HFF-Myc (cell line): ENCODE data around the gene PRKG2.

Source experiments
- DNase-seq: peaks from one replicate; pipeline ENCODE4 v3.0.0-alpha.2; 2011; ENCODE audit warnings: low read depth; ENCODE audit errors: extremely low read depth
- H3K4me3 ChIP-seq: replicated peaks from 2 replicates; pipeline ENCODE4 v1.5.1; 2011; ENCODE audit warnings: low read depth, mild to moderate bottlenecking, control low read depth, low read length
- TF ChIP-seq, protein P1 (sequence below): IDR thresholded peaks from 2 replicates; pipeline ENCODE4 v1.5.1; 2012; ENCODE audit warnings: mild to moderate bottlenecking, low read depth, low read length, control low read depth; ENCODE audit errors: missing control alignments

The PRKG2 gene

DNA sequence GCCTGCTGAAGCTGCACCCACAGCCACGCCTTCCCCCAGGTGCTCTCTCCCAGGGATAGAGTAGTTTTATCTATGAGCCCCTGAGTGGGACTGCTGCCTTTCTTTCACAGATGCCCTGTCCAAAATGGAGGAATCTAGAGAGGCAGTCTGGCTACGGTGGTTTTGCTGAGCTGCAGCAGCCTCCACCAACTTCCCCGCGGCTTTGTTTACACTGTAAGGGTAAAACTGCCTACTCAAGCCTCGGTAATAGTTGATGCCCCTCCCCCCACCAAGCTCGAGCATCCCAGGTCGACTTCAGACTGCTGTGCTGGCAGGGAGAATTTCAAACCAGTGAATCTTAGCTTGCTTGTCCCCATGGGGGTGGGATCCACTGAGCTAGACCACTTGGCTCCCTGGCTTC is 84.5 kb downstream of the PRKG2 start:
- no peak overlapping the region for H3K4me3 ChIP-seq
- TF ChIP-seq, protein P1, sequence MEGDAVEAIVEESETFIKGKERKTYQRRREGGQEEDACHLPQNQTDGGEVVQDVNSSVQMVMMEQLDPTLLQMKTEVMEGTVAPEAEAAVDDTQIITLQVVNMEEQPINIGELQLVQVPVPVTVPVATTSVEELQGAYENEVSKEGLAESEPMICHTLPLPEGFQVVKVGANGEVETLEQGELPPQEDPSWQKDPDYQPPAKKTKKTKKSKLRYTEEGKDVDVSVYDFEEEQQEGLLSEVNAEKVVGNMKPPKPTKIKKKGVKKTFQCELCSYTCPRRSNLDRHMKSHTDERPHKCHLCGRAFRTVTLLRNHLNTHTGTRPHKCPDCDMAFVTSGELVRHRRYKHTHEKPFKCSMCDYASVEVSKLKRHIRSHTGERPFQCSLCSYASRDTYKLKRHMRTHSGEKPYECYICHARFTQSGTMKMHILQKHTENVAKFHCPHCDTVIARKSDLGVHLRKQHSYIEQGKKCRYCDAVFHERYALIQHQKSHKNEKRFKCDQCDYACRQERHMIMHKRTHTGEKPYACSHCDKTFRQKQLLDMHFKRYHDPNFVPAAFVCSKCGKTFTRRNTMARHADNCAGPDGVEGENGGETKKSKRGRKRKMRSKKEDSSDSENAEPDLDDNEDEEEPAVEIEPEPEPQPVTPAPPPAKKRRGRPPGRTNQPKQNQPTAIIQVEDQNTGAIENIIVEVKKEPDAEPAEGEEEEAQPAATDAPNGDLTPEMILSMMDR = no peak
- DNase-seq = no peak

DNA sequence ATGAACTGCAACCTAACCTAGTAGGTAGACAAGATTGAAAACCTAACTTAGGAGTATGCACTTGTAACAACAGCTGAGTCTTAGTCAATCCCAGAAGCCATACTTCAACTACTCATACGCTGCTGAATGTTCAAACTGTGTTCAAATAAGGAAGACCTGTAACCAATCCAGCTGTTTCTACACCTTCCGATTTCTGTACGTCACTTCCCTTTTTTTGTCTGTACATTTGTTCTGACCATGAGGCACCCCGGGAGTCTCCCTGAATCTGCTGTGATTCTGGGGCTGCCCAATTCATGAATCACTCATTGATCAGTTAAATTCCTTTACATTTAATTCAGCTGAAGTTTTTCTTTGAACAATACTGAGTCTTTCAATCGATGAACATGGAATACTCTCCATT is 95.0 kb downstream of the PRKG2 start:
- DNase-seq = no peak
- H3K4me3 ChIP-seq = no peak overlapping the region
- TF ChIP-seq, protein P1 = no peak

GRCh38 chr4:81118086-81118485 is 96.9 kb downstream of the PRKG2 start:
- no peak for DNase-seq
- no peak overlapping the region for H3K4me3 ChIP-seq
- TF ChIP-seq, protein P1 = no peak

- TF ChIP-seq, protein P1 = no peak
- DNase-seq = no peak
- no peak overlapping the region for H3K4me3 ChIP-seq
These were observed 98.5 kb downstream of the PRKG2 start for GRCh38 chr4:81116566-81116965.

GRCh38 chr4:81113024-81113423 is 102.0 kb downstream of the PRKG2 start:
- no peak for DNase-seq
- TF ChIP-seq, protein P1 = no peak
- H3K4me3 ChIP-seq = no peak overlapping the region

- TF ChIP-seq, protein P1 = no peak
- no peak for DNase-seq
These were observed 105.7 kb downstream of the PRKG2 start for GRCh38 chr4:81109356-81109755.

DNA sequence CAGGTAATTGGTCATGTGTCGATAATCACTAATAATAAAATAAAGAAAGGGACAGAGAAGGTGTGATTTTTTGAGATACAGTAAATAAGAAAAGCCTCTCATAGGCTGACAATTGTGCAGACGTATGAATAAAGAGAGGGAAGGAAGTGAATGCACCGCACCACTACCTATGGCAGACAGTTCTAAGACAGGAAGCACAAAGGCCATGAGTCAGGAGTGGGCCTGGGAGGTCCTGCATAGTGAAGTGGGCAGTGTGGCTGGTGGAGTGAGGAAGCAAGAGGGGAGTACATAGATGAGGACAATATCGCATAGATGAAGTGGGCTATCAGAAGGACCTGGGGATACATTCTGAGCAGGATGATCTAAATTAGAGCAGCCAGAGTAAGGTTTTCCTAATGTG is 108.9 kb downstream of the PRKG2 start:
- TF ChIP-seq, protein P1 = no peak
- DNase-seq = no peak
- H3K4me3 ChIP-seq = no peak overlapping the region

More at GRCh38 chr4:81109356-81109755, 105.7 kb downstream of the PRKG2 start:
- no peak overlapping the region for H3K4me3 ChIP-seq
